Thyroid gland (tissue), 4 donors: ENCODE results near the gene TMEM8B.

Experiments used
- CTCF ChIP-seq, 6 experiments: fragments of 200-600 bp in 3 of 6; fragments of 450-650 bp in 3 of 6; sonication (generic) in 3 of 6; IDR thresholded peaks; one replicate each; pipeline ENCODE4 v1.5.1; 2016 to 2019; ENCODE audit warnings: antibody characterized with exemption in 6 of 6, mild to moderate bottlenecking in 2 of 6, inconsistent platforms in 1 of 6, moderate library complexity in 1 of 6
- POLR2A ChIP-seq, 2 donors: fragments of 450-650 bp; IDR thresholded peaks; one replicate each; pipeline ENCODE4 v1.6.1; 2017; ENCODE audit warnings: antibody characterized with exemption in 2 of 2, mild to moderate bottlenecking in 2 of 2, moderate library complexity in 1 of 2

DNA sequence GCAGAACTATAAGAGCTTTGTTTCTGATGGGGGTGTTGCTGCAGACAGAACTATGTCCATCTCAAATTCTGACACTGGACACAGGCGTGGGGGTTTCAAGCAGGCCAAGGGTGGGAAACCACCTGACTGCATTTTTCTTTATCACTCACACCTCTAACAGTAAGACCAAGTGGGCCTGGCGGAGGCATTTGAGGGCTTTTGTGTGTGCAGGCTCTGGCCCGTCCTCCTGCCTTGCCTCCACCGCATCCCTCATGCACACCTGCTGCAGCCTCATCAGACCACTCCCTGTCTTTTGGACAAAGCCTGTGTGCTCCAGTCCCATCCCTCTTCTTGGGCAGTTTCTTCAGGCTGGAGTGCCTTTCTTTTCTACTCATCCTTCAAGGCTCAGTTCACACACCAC, 33.3 kb downstream of the TMEM8B start:
- TF ChIP-seq CTCF (IDR thresholded peaks at IDR 0.05): no peak
- no peak for TF ChIP-seq POLR2A (IDR thresholded peaks at IDR 0.05)
